ENCODE measurements around the gene C2CD2L.

DNA sequence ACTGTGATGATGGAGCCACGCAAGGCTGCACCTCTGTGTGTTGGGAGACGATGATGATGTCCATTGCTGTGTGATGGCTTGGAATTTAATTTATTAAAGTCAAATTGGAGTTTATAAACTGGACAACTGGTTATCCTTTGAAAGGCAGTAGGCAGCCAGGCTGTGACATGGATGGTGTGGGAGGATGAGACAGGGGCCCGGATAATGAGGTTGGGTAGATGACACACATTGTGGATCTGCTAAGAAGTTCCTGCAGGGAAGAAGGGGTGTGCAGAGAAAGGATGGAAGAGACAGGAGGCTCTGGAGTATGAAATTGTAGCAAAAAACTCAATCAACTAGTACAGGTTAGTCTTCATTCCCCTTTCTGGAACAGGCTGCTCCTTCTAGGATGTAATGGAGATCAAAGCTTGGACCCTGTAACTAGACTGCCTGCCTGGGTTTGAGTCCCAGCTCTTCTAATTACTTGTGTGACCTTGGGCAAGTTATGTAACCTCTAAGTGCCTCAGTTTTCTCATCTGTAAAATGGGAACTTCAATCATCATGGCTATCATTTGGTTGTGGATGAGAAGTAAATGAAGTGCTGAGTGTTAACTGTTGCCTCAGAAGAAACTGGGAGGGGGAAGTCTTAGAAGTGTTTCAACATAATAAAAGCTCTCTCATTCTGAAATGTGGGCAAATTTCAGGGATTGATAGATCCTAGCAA, 10.0 kb downstream of the C2CD2L start:
- TF ChIP-seq CHD4 (IDR thresholded peaks at IDR 0.05; ENCODE audit: borderline replicate concordance) (no peak), POLR2A (IDR thresholded peaks at IDR 0.05; ENCODE audit: low read length) (no peak)
- TF ChIP-seq, protein P1, sequence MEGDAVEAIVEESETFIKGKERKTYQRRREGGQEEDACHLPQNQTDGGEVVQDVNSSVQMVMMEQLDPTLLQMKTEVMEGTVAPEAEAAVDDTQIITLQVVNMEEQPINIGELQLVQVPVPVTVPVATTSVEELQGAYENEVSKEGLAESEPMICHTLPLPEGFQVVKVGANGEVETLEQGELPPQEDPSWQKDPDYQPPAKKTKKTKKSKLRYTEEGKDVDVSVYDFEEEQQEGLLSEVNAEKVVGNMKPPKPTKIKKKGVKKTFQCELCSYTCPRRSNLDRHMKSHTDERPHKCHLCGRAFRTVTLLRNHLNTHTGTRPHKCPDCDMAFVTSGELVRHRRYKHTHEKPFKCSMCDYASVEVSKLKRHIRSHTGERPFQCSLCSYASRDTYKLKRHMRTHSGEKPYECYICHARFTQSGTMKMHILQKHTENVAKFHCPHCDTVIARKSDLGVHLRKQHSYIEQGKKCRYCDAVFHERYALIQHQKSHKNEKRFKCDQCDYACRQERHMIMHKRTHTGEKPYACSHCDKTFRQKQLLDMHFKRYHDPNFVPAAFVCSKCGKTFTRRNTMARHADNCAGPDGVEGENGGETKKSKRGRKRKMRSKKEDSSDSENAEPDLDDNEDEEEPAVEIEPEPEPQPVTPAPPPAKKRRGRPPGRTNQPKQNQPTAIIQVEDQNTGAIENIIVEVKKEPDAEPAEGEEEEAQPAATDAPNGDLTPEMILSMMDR (IDR thresholded peaks at IDR 0.05) = no peak

Measured in A549 (cell line).